SU-DHL-6 (cell line): ENCODE data around the gene F2.

Experiments
- CTCF ChIP-seq: fragments of 200-600 bp; sonication (generic); IDR thresholded peaks from one replicate; pipeline ENCODE4 v1.5.1; 2017; ENCODE audit warnings: antibody characterized with exemption, mild to moderate bottlenecking, low read length, moderate library complexity; ENCODE audit not compliant: insufficient read depth, poor library complexity, severe bottlenecking
- EZH2phosphoT487 ChIP-seq: fragments of 200-600 bp; sonication (generic), shearing (Covaris generic); conservative IDR thresholded peaks from 2 replicates; pipeline ENCODE4 v1.6.1; 2018; ENCODE audit warnings: mild to moderate bottlenecking, antibody characterized with exemption, low read length, moderate library complexity, mixed read lengths

- no peak for TF ChIP-seq CTCF
- no peak for TF ChIP-seq EZH2phosphoT487
Measured at GRCh38 chr11:46762248-46762647, 43.2 kb downstream of the F2 start.
